Heart left ventricle (tissue), 13 donors: ENCODE measurements around the gene SPZ1.

Experiments
- POLR2A ChIP-seq, 2 donors: fragments of 450-650 bp; IDR thresholded peaks; one replicate each; pipeline ENCODE4 v1.6.1; 2017; ENCODE audit warnings: antibody characterized with exemption in 2 of 2, mild to moderate bottlenecking in 2 of 2, moderate library complexity in 2 of 2
- TF ChIP-seq, protein P1 (sequence below), 12 donors: fragments of 200-600 bp; sonication (generic) in 4 of 12; IDR thresholded peaks; one replicate each; pipeline versions ENCODE4 v1.5.0 to v1.8.0; 2018 to 2022; ENCODE audit warnings: antibody characterized with exemption in 12 of 12, mild to moderate bottlenecking in 5 of 12
- donor health status: ischemic (EF 13 %, LVEDD 7.1; RV severe dilation, severe dysfunction).
- donor health status: DM: no; HTN: yes; CAD: no.
- donor health status: DM: no; HTN: no; CAD: no.
- donor health status: ischemic (EF 25% LVEDD 6.9; RV normal size, moderate dysfunction).
- donor health status: ischemic (EF 25% LVEDD 5.7; RV mildly dilated, moderate dysfunction).
- donor health status: ischemic (EF 35%, LVEDD 5.7; RV mildly dilated, moderate dysfunction).
- donor health status: nonischemic (EF 11% LVEDD 7.7; RV severe dilation, severe dysfunction).
- donor health status: DM: yes; HTN: yes; CAD: no.
- donor health status: PGD.
- donor health status: ischemic (EF 29% LVEDD 5.4; RV normal size, mild dysfunction).
- donor health status: nonischemic (EF 23%, LVEDD 6.1; RV moderate dilation, normal function).

DNA sequence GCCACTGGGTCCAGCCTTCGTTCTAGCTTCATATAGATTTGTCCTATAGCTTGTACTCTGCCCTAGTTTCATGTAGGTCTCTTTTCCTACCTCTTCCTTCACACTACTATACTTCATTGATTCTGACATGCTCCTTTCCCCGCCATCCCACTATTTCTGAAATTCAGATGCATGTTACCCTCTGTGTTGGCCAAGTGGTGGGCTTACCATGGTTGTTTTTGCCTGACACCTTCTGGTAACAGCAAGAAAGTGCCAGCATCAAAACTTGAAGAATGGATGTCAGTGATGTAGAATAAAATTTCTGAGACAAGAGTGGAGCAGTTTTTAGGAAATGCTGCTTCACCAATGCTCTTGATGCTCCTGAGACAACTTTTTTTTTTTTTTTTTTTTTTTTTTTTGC, 44.5 kb upstream of the SPZ1 start:
- TF ChIP-seq, protein P1, sequence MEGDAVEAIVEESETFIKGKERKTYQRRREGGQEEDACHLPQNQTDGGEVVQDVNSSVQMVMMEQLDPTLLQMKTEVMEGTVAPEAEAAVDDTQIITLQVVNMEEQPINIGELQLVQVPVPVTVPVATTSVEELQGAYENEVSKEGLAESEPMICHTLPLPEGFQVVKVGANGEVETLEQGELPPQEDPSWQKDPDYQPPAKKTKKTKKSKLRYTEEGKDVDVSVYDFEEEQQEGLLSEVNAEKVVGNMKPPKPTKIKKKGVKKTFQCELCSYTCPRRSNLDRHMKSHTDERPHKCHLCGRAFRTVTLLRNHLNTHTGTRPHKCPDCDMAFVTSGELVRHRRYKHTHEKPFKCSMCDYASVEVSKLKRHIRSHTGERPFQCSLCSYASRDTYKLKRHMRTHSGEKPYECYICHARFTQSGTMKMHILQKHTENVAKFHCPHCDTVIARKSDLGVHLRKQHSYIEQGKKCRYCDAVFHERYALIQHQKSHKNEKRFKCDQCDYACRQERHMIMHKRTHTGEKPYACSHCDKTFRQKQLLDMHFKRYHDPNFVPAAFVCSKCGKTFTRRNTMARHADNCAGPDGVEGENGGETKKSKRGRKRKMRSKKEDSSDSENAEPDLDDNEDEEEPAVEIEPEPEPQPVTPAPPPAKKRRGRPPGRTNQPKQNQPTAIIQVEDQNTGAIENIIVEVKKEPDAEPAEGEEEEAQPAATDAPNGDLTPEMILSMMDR (IDR thresholded peaks at IDR 0.05) = peak; percentile 20 to 61 (median 48)
- no peak for TF ChIP-seq POLR2A (IDR thresholded peaks at IDR 0.05)
